Measurements from ENCODE around the gene PAX3.

The PAX3 gene

GRCh38 chr2:222322236-222322635, 23.4 kb upstream of the PAX3 start:
- no peak for TF ChIP-seq SPI1 (IDR thresholded peaks at IDR 0.05; ENCODE audit: borderline replicate concordance, low read depth)
- TF ChIP-seq CTCF (IDR thresholded peaks at IDR 0.05; ENCODE audit: insufficient read depth, low read length) = no peak
- TF ChIP-seq, protein P1, sequence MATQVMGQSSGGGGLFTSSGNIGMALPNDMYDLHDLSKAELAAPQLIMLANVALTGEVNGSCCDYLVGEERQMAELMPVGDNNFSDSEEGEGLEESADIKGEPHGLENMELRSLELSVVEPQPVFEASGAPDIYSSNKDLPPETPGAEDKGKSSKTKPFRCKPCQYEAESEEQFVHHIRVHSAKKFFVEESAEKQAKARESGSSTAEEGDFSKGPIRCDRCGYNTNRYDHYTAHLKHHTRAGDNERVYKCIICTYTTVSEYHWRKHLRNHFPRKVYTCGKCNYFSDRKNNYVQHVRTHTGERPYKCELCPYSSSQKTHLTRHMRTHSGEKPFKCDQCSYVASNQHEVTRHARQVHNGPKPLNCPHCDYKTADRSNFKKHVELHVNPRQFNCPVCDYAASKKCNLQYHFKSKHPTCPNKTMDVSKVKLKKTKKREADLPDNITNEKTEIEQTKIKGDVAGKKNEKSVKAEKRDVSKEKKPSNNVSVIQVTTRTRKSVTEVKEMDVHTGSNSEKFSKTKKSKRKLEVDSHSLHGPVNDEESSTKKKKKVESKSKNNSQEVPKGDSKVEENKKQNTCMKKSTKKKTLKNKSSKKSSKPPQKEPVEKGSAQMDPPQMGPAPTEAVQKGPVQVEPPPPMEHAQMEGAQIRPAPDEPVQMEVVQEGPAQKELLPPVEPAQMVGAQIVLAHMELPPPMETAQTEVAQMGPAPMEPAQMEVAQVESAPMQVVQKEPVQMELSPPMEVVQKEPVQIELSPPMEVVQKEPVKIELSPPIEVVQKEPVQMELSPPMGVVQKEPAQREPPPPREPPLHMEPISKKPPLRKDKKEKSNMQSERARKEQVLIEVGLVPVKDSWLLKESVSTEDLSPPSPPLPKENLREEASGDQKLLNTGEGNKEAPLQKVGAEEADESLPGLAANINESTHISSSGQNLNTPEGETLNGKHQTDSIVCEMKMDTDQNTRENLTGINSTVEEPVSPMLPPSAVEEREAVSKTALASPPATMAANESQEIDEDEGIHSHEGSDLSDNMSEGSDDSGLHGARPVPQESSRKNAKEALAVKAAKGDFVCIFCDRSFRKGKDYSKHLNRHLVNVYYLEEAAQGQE (IDR thresholded peaks at IDR 0.05; ENCODE audit: insufficient replicate concordance, low read depth) = no peak
- no peak for TF ChIP-seq POLR2AphosphoS5 (IDR thresholded peaks at IDR 0.05; ENCODE audit: low read depth)
- no peak for TF ChIP-seq GABPA (IDR thresholded peaks at IDR 0.05; ENCODE audit: low read depth)
- Histone ChIP-seq H3K27ac (replicated peaks) (no peak overlapping the region), H3K27me3 (ENCODE audit: insufficient read depth, poor library complexity, severe bottlenecking) (peaks cover 7% of the 10 kb centered on the region), H3K4me3 (replicated peaks; ENCODE audit: insufficient read depth, low read length) (no peak overlapping the region)
- no peak for DNase-seq (ENCODE audit: low read depth in 1 of 2, low spot score in 1 of 2)

DNA sequence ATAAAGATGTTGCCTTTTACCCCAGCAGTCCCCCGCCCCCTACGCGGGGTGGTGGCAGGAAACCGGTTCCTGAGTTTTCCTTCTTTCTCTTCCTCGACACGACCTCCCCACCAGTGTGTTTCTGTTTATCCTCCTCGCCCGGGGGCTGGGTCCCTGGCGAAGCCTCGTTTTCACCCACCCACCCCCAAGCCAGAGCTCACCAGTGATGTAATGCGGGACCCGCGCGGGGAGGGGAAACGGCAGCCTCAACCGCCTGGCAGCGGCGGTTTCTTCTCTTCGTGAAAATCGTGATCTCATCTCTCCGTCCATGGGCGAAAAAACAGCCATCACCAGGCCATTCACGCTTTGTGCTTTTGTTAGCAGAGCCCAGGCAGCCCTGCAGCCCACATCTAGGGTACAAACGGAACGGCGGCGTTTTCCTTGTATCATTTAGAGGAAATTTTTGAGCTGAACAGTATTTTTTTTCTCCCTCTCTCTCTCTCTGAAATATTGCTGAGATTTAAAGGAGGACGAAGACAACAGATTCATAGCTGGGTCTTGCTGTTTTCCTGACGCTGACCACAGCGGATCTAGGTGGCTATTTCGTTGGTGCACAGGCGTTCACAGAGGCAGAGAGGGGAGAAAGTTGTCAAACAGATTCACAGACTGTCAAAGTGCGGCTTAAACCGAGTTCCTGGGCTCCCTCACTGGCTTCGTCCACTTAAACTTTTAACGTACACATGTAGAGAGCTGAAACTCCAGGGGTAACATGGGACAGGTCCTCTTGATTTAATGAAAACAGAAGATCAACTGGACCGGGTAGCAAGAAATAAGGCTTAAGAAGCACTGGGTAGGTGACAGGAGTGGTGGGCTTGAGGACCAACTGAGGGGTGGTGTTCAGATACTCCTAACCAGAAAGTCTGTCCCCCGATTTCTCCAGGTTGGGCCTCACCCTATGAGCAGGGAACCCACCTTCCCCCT, 21.9 kb upstream of the PAX3 start:
- no peak for DNase-seq (ENCODE audit: low read depth in 1 of 2, low spot score in 1 of 2)
- Histone ChIP-seq H3K27ac (replicated peaks) (no peak overlapping the region), H3K27me3 (ENCODE audit: insufficient read depth, poor library complexity, severe bottlenecking) (peaks cover 7% of the 10 kb centered on the region), H3K4me3 (replicated peaks; ENCODE audit: insufficient read depth, low read length) (peak overlapping the region; percentile 49; the same call in 1 of the 2 replicates)
- TF ChIP-seq, protein P1 (IDR thresholded peaks at IDR 0.05; ENCODE audit: insufficient replicate concordance, low read depth) = no peak
- TF ChIP-seq CTCF (IDR thresholded peaks at IDR 0.05; ENCODE audit: insufficient read depth, low read length) = no peak
- no peak for TF ChIP-seq GABPA (IDR thresholded peaks at IDR 0.05; ENCODE audit: low read depth)
- TF ChIP-seq SPI1 (IDR thresholded peaks at IDR 0.05; ENCODE audit: borderline replicate concordance, low read depth) = no peak
- no peak for TF ChIP-seq POLR2AphosphoS5 (IDR thresholded peaks at IDR 0.05; ENCODE audit: low read depth)

GRCh38 chr2:222319586-222320435, 21.0 kb upstream of the PAX3 start:
- peaks cover 8% of the 10 kb centered on the region for H3K27me3 ChIP-seq (ENCODE audit: insufficient read depth, poor library complexity, severe bottlenecking)
- no peak overlapping the region for H3K27ac ChIP-seq (replicated peaks)
- peak in 1 of 2 experiments; percentile 43 for DNase-seq (ENCODE audit: low read depth in 1 of 2, low spot score in 1 of 2)
- peak overlapping the region; percentile 49 for H3K4me3 ChIP-seq (replicated peaks; ENCODE audit: insufficient read depth, low read length)
- TF ChIP-seq SPI1 (IDR thresholded peaks at IDR 0.05; ENCODE audit: borderline replicate concordance, low read depth) = no peak
- no peak for TF ChIP-seq CTCF (IDR thresholded peaks at IDR 0.05; ENCODE audit: insufficient read depth, low read length)
- TF ChIP-seq GABPA (IDR thresholded peaks at IDR 0.05; ENCODE audit: low read depth) = no peak
- TF ChIP-seq, protein P1 (IDR thresholded peaks at IDR 0.05; ENCODE audit: insufficient replicate concordance, low read depth) = no peak
- no peak for TF ChIP-seq POLR2AphosphoS5 (IDR thresholded peaks at IDR 0.05; ENCODE audit: low read depth)
